ENCODE results near the gene COLGALT1.
"Not testable (repeated sequence)": the region's sequence is repeated elsewhere in the genome, so short reads cannot be mapped to it uniquely, and the experiment has no call there.

The COLGALT1 gene

GRCh38 chr19:17562561-17562960 lies 7.1 kb downstream of the COLGALT1 start:
- no peak for DNase-seq

- DNase-seq, result no peak
These were observed 9.3 kb downstream of the COLGALT1 start for GRCh38 chr19:17564781-17565180.

- no peak for DNase-seq
These were observed 10.2 kb downstream of the COLGALT1 start for GRCh38 chr19:17565611-17566010.

- DNase-seq, result no peak
These were observed 12.5 kb downstream of the COLGALT1 start for GRCh38 chr19:17567940-17568339.

GRCh38 chr19:17570291-17570690 lies 14.8 kb downstream of the COLGALT1 start:
- DNase-seq, result not testable (repeated sequence)

GRCh38 chr19:17570791-17571190 lies 15.3 kb downstream of the COLGALT1 start:
- DNase-seq, result no peak

GRCh38 chr19:17572638-17573037 lies 17.2 kb downstream of the COLGALT1 start:
- no peak for DNase-seq

GRCh38 chr19:17575871-17576757 lies 20.7 kb downstream of the COLGALT1 start:
- DNase-seq, result no peak

- DNase-seq, result peak; percentile 37
These were observed 21.5 kb downstream of the COLGALT1 start for GRCh38 chr19:17576758-17577456.

- DNase-seq, result no peak
These were observed 22.1 kb downstream of the COLGALT1 start for GRCh38 chr19:17577457-17578097.

- DNase-seq, result peak; percentile 42
These were observed 24.3 kb downstream of the COLGALT1 start for GRCh38 chr19:17579661-17580244.

GRCh38 chr19:17580470-17581144 lies 25.2 kb downstream of the COLGALT1 start:
- DNase-seq, result no peak

GRCh38 chr19:17581211-17581874 lies 25.9 kb downstream of the COLGALT1 start:
- no peak for DNase-seq

- DNase-seq, result no peak
These were observed 27.2 kb downstream of the COLGALT1 start for GRCh38 chr19:17582613-17583012.

GRCh38 chr19:17584132-17584531 lies 28.7 kb downstream of the COLGALT1 start:
- DNase-seq, result no peak

GRCh38 chr19:17585395-17585794 lies 29.9 kb downstream of the COLGALT1 start:
- DNase-seq, result not testable (repeated sequence)

- DNase-seq, result peak; percentile 51
These were observed 35.4 kb downstream of the COLGALT1 start for GRCh38 chr19:17590866-17591265.

GRCh38 chr19:17594296-17594695 lies 38.8 kb downstream of the COLGALT1 start:
- not testable (repeated sequence) for DNase-seq

GRCh38 chr19:17598063-17598462 lies 42.6 kb downstream of the COLGALT1 start:
- not testable (repeated sequence) for DNase-seq

- no peak for DNase-seq
These were observed 43.5 kb downstream of the COLGALT1 start for GRCh38 chr19:17598953-17599352.

GRCh38 chr19:17599780-17600179 lies 44.3 kb downstream of the COLGALT1 start:
- DNase-seq, result no peak

GRCh38 chr19:17601683-17602082 lies 46.2 kb downstream of the COLGALT1 start:
- DNase-seq, result no peak

Data from activated CD4-positive, alpha-beta T cell treated with anti-CD3 and anti-CD28 coated beads, Interleukin-10, Interleukin-2, amounts not matched to agents 100 ng/mL and 50 ng/mL, durations not matched to agents 16 hours and 8 hours (primary cell).